H1 (cell line): ENCODE data around the gene RASL10A. TPM values are rescaled to one million over a fixed set of nuclear protein-coding genes. Genes with fewer than 3 reads are reported as not detected.

ENCODE experiments used
- CTCF ChIA-PET: fragments of 300-600 bp; sonication (Branson Sonifier 250); formaldehyde crosslinking; loops from one replicate; lab custom pipeline; 2021; ENCODE audit not compliant: partially characterized antibody; lab: Charles Lee
- POLR2A ChIA-PET: fragments of 300-600 bp; sonication (Branson Sonifier 250); formaldehyde crosslinking; loops from one replicate; lab custom pipeline; 2021; ENCODE audit warnings: inconsistent platforms; ENCODE audit not compliant: partially characterized antibody; lab: Charles Lee
- DNase-seq, 2 experiments: peaks; one replicate each; pipeline versions ENCODE4 v3.0.0 to v3.0.0-alpha.2; 2010 to 2022; ENCODE audit warnings: low spot score in 2 of 2, low read depth in 1 of 2, mixed read lengths in 1 of 2
- FAIRE-seq: peaks from 2 replicates; lab custom pipeline; 2011; peaks lifted over from hg19 to GRCh38; lab: Jason Lieb, UNC
- H2AFZ ChIP-seq: 2 replicates; pipeline ENCODE4 v1.8.1; 2012; ENCODE audit warnings: low read length, inconsistent platforms
- H2AK5ac ChIP-seq: 2 replicates; pipeline ENCODE4 v1.6.1; 2013; ENCODE audit warnings: low read depth, low read length
- H2BK120ac ChIP-seq: replicated peaks from 2 replicates; pipeline ENCODE3; 2013; ENCODE audit warnings: low read depth, low read length, inconsistent platforms
- H2BK12ac ChIP-seq: 2 replicates; pipeline ENCODE4 v1.6.1; 2013; ENCODE audit warnings: low read depth, low read length
- H2BK15ac ChIP-seq: 2 replicates; pipeline ENCODE4 v1.6.1; 2013; ENCODE audit warnings: low read length
- H2BK20ac ChIP-seq: 2 replicates; pipeline ENCODE4 v1.6.1; 2013; ENCODE audit warnings: low read length
- H2BK5ac ChIP-seq: 2 replicates; pipeline ENCODE4 v1.6.1; 2013; ENCODE audit warnings: low read depth, low read length
- H3K14ac ChIP-seq: 2 replicates; pipeline ENCODE4 v1.6.1; 2013; ENCODE audit warnings: inconsistent platforms; ENCODE audit not compliant: insufficient read length
- H3K18ac ChIP-seq: 2 replicates; pipeline ENCODE4 v1.6.1; 2013; ENCODE audit warnings: low read length; ENCODE audit errors: extremely low read depth
- H3K23ac ChIP-seq: 2 replicates; pipeline ENCODE4 v1.6.1; 2013; ENCODE audit warnings: inconsistent platforms; ENCODE audit not compliant: insufficient read length
- H3K23me2 ChIP-seq: 2 replicates; pipeline ENCODE4 v1.6.1; 2013; ENCODE audit warnings: low read depth, low read length
- H3K27ac ChIP-seq: 2 replicates; pipeline ENCODE4 v1.6.1; 2011; ENCODE audit warnings: low read depth, low read length, inconsistent platforms
- H3K27me3 ChIP-seq, 4 experiments: replicated peaks in 1 of 4; 1 replicate in 1 of 4; 2 replicates in 3 of 4; pipeline versions ENCODE4 v1.6.1 to v1.8.1; 2011 to 2013; ENCODE audit warnings: low read length in 3 of 4, mild to moderate bottlenecking in 3 of 4, inconsistent platforms in 2 of 4, mixed read lengths in 2 of 4, moderate library complexity in 1 of 4; ENCODE audit not compliant: control insufficient read depth in 3 of 4, insufficient read depth in 3 of 4; ENCODE audit errors: extremely low read depth in 1 of 4
- H3K36me3 ChIP-seq, 4 experiments: 2 replicates each; pipeline versions ENCODE4 v1.6.1 to v1.8.1; 2011 to 2013; ENCODE audit warnings: mild to moderate bottlenecking in 4 of 4, low read length in 3 of 4, moderate library complexity in 2 of 4, control low read depth in 1 of 4, inconsistent platforms in 1 of 4; ENCODE audit not compliant: insufficient read depth in 4 of 4, control insufficient read depth in 2 of 4
- H3K4ac ChIP-seq: replicated peaks from 2 replicates; pipeline ENCODE3; 2013; ENCODE audit warnings: low read length, low read depth, mixed read lengths, inconsistent platforms; ENCODE audit not compliant: insufficient read length
- H3K4me1 ChIP-seq, 4 experiments: replicated peaks in 1 of 4; 1 replicate in 1 of 4; 2 replicates in 3 of 4; pipeline versions ENCODE4 v1.6.1 to v1.8.1; 2011 to 2013; ENCODE audit warnings: low read length in 3 of 4, inconsistent platforms in 2 of 4, mixed read lengths in 1 of 4; ENCODE audit not compliant: insufficient read depth in 4 of 4, control insufficient read depth in 3 of 4
- H3K4me2 ChIP-seq, 2 experiments: 2 replicates each; pipeline versions ENCODE4 v1.6.1 to v1.8.1; 2011 to 2013; ENCODE audit warnings: low read depth in 2 of 2, low read length in 2 of 2, control low read depth in 1 of 2, inconsistent platforms in 1 of 2, mild to moderate bottlenecking in 1 of 2; ENCODE audit not compliant: insufficient read depth in 1 of 2
- H3K4me3 ChIP-seq, 4 experiments: fragments of 200-600, 300-600 bp in 1 of 4; sonication (generic), shearing (Covaris generic), sonication (Bioruptor Twin) in 1 of 4; 2 replicates each; pipeline versions ENCODE4 v1.5.1 to v1.8.1; 2011 to 2016; ENCODE audit warnings: low read length in 4 of 4, low read depth in 3 of 4, control low read depth in 2 of 4, inconsistent platforms in 2 of 4, mild to moderate bottlenecking in 2 of 4, mixed read lengths in 1 of 4, moderate library complexity in 1 of 4; ENCODE audit not compliant: insufficient read depth in 2 of 4; ENCODE audit errors: extremely low read depth in 1 of 4
- H3K56ac ChIP-seq: replicated peaks from 2 replicates; pipeline ENCODE3; 2013; ENCODE audit warnings: low read depth, mild to moderate bottlenecking, mixed read lengths, low read length, inconsistent platforms; ENCODE audit not compliant: insufficient read length
- H3K79me1 ChIP-seq: 2 replicates; pipeline ENCODE4 v1.6.1; 2013; ENCODE audit warnings: low read depth, low read length, control low read depth
- H3K79me2 ChIP-seq, 2 experiments: 2 replicates each; pipeline versions ENCODE4 v1.6.1 to v1.8.1; 2012 to 2013; ENCODE audit warnings: low read length in 2 of 2, mild to moderate bottlenecking in 2 of 2, inconsistent platforms in 1 of 2; ENCODE audit not compliant: insufficient read depth in 2 of 2, control insufficient read depth in 1 of 2
- H3K9ac ChIP-seq, 4 experiments: replicated peaks in 1 of 4; 1 replicate in 1 of 4; 2 replicates in 3 of 4; pipeline versions ENCODE4 v1.6.1 to v1.8.1; 2011 to 2013; ENCODE audit warnings: low read depth in 3 of 4, low read length in 3 of 4, control low read depth in 2 of 4, mild to moderate bottlenecking in 2 of 4, moderate library complexity in 2 of 4, inconsistent platforms in 1 of 4; ENCODE audit errors: extremely low read depth in 1 of 4
- H3K9me3 ChIP-seq, 2 experiments: 2 replicates each; pipeline versions ENCODE4 v1.6.1 to v1.8.1; 2012 to 2013; ENCODE audit warnings: mild to moderate bottlenecking in 2 of 2, moderate library complexity in 2 of 2, control low read depth in 1 of 2, inconsistent platforms in 1 of 2, low read depth in 1 of 2, low read length in 1 of 2, mixed read lengths in 1 of 2; ENCODE audit not compliant: insufficient read depth in 2 of 2
- H4K20me1 ChIP-seq, 2 experiments: replicated peaks in 1 of 2; 2 replicates each; pipeline versions ENCODE3 to v1.8.1; 2011 to 2013; ENCODE audit warnings: inconsistent platforms in 2 of 2, low read length in 2 of 2, mild to moderate bottlenecking in 1 of 2; ENCODE audit not compliant: insufficient read depth in 2 of 2, control insufficient read depth in 1 of 2
- H4K5ac ChIP-seq: 2 replicates; pipeline ENCODE4 v1.6.1; 2013; ENCODE audit warnings: low read length, low read depth, mixed read lengths, inconsistent platforms; ENCODE audit not compliant: insufficient read length
- H4K8ac ChIP-seq: 2 replicates; pipeline ENCODE4 v1.8.0; 2013; ENCODE audit warnings: mild to moderate bottlenecking, moderate library complexity, low read length, inconsistent platforms; ENCODE audit not compliant: insufficient read depth; ENCODE audit errors: extremely low read depth
- H4K91ac ChIP-seq: replicated peaks from 2 replicates; pipeline ENCODE3; 2013; ENCODE audit warnings: low read length, mixed read lengths, inconsistent platforms; ENCODE audit not compliant: insufficient read length
- EP300 ChIP-seq, 2 experiments: IDR thresholded peaks; 1 replicate in 1 of 2; 2 replicates in 1 of 2; pipeline ENCODE4 v1.6.1; 2011 to 2012; ENCODE audit warnings: low read depth in 2 of 2, low read length in 2 of 2, mild to moderate bottlenecking in 2 of 2, borderline replicate concordance in 1 of 2, inconsistent platforms in 1 of 2, moderate library complexity in 1 of 2
- HDAC6 ChIP-seq: IDR thresholded peaks from one replicate; pipeline ENCODE4 v1.7.1; 2012; ENCODE audit warnings: low read depth, mild to moderate bottlenecking, inconsistent platforms, low read length, moderate library complexity
- JUN ChIP-seq: IDR thresholded peaks from 2 replicates; pipeline ENCODE4 v1.6.1; 2011; ENCODE audit warnings: low read depth, mild to moderate bottlenecking, improper control_type of control experiment, low read length
- NANOG ChIP-seq: IDR thresholded peaks from 2 replicates; pipeline ENCODE4 v1.6.1; 2011; ENCODE audit warnings: low read length, low read depth, mild to moderate bottlenecking, inconsistent platforms; ENCODE audit not compliant: insufficient read depth, poor library complexity, severe bottlenecking
- TCF12 ChIP-seq: IDR thresholded peaks from 2 replicates; pipeline ENCODE4 v1.6.1; 2011; ENCODE audit warnings: low read depth, mild to moderate bottlenecking, low read length
- WGBS, 2 experiments: shearing (Covaris generic) in 1 of 2; methylation state at CpG; one replicate each; pipeline versions ENCODE4 v1.1.6 to v1.1.7; 2013 to 2015; ENCODE audit warnings: low lambda C conversion rate in 2 of 2, mixed read lengths in 2 of 2, inconsistent platforms in 1 of 2, low coverage in 1 of 2, missing lambda C conversion rate in 1 of 2; ENCODE audit not compliant: insufficient replicate concordance in 2 of 2, insufficient coverage in 1 of 2, insufficient read length in 1 of 2; ENCODE audit errors: extremely low coverage in 1 of 2, missing lambda C conversion rate in 1 of 2; 5-methylcytosine and 5-hydroxymethylcytosine counted together
- polyA plus RNA-seq, 7 experiments: library from polyadenylated mRNA; depleted of rRNA in 3 of 7; stranded (reverse) in 5 of 7; unstranded in 2 of 7; fragments of >200 nt in 5 of 7; fragments of 200-250 nt in 2 of 7; gene quantifications; 1 replicate in 5 of 7; 2 replicates in 1 of 7; 4 replicates in 1 of 7; pipeline versions ENCODE4 v1.2.1 to v1.2.3, GENCODE V29; 2011 to 2013; ENCODE audit warnings: missing spikeins in 2 of 7, mixed read lengths in 2 of 7
- total RNA-seq: library from RNA; stranded (reverse); fragmentation: NEBNext Ultra II Directional; extraction: Animal tissue kit (Norgen Biotek cat#: 25700); gene quantifications from 2 replicates; pipeline ENCODE4 v1.2.1, GENCODE V29; 2021

RASL10A gene
- total and polyA plus RNA-seq, 2 of the 8 experiments (the other 6 are each of a cell fraction or from before 2014, with no cell fraction given) = 1.1 to 1.5 TPM

- Histone ChIP-seq H3K18ac (peak overlapping the region; percentile 32), H3K9ac (no peak overlapping the region), H3K14ac (no peak overlapping the region), H3K27ac (no peak overlapping the region), H3K79me2 (no peaks in the 10 kb centered on the region), H2BK15ac (peak overlapping the region; percentile 72; the same call in 1 of the 2 replicates), H4K20me1 (peaks cover 0 to 8% of the 10 kb centered on the region in 2 experiments), H2AFZ (no peak overlapping the region), H3K4me3 (no peak overlapping the region), H4K5ac (no peak overlapping the region), H2BK5ac (peak overlapping the region; percentile 52; the same call in 1 of the 2 replicates), H4K8ac (no peak overlapping the region), H3K9me3 (peaks cover 0 to under 1% of the 10 kb centered on the region in 2 experiments; a peak in 1 of 4 replicates), H3K23me2 (peaks cover 6% of the 10 kb centered on the region; the same call in 1 of the 2 replicates), H2BK120ac (no peak overlapping the region), H4K91ac (no peak overlapping the region), H3K4me2 (no peak overlapping the region; a peak in 1 of 4 replicates), H2AK5ac (peak overlapping the region; percentile 93; the same call in 1 of the 2 replicates), H3K79me1 (no peaks in the 10 kb centered on the region), H2BK20ac (0 out of 2 replicates have a peak overlapping the region, but pooled peaks have one; percentile 48), H3K23ac (no peak overlapping the region), H3K27me3 (peaks cover 1 to 13% (median 4%) of the 10 kb centered on the region in 4 experiments), H3K4ac (no peak overlapping the region), H3K36me3 (peaks cover 0 to under 1% (median 0%) of the 10 kb centered on the region in 4 experiments; a peak in 1 of 8 replicates), H2BK12ac (peak overlapping the region; percentile 50; the same call in 1 of the 2 replicates), H3K4me1 (peaks cover 0 to 13% (median 7%) of the 10 kb centered on the region in 4 experiments; a peak in 5 of 7 replicates), H3K56ac (no peak overlapping the region)
- DNase-seq (peak in 1 of 2 experiments; percentile 46), FAIRE-seq (no peak)
- 92% methylated on average over 48 of the region's 50 CpGs; no CpG with 5 or more reads in 1 of the 2 experiments for WGBS, 2 experiments
- TF ChIP-seq NANOG (no peak), HDAC6 (no peak), TCF12 (no peak), JUN (no peak), EP300 (IDR thresholded peaks at IDR 0.05; ENCODE audit: borderline replicate concordance in 1 of 2, low read depth in 2 of 2, low read length in 2 of 2) (no peak)
- CTCF ChIA-PET = interaction anchor here (0.6 to 0.7 kb wide), 2 partner anchors 15 to 19 kb away, joined by 3 read pairs; no protein-coding TSS in a partner anchor
- POLR2A ChIA-PET = interaction anchor here (0.8 to 2.8 kb wide), 9 partner anchors 10 to 271 kb away, joined by 3 to 25 read pairs (median 3); partner anchors contain the start of genes EWSR1 and RHBDD3
These were observed 7.2 kb downstream of the RASL10A start for GRCh38 chr22:29308148-29308790.
